ENCODE measurements around the gene RAVER1. TPM values are rescaled to one million over a fixed set of nuclear protein-coding genes. Genes with fewer than 3 reads are reported as not detected.
A peak's percentile ranks its signal among the peaks of the same experiment; 100 is the strongest.

Gene RAVER1
- total and polyA plus RNA-seq, 2 of the 13 experiments (the other 11 are each of a cell fraction or from before 2014, with no cell fraction given): 3.6 to 7.9 TPM

- TF ChIP-seq TEAD3 (CRISPR knock-in tag; optimal IDR thresholded peaks at IDR 0.05; ENCODE audit: borderline replicate concordance): no peak
- TF ChIP-seq RERE (CRISPR knock-in tag; IDR thresholded peaks at IDR 0.05; ENCODE audit: low read depth): no peak
- TF ChIP-seq ZNF207 (IDR thresholded peaks at IDR 0.05; ENCODE audit: borderline replicate concordance): no peak
- no peak for TF ChIP-seq ZNF724P (CRISPR knock-in tag; IDR thresholded peaks at IDR 0.05; ENCODE audit: borderline replicate concordance)
- no peak for TF ChIP-seq ZNF446 (CRISPR knock-in tag; IDR thresholded peaks at IDR 0.05)
- no peak for TF ChIP-seq ESRRA (CRISPR knock-in tag; IDR thresholded peaks at IDR 0.05; ENCODE audit: low read depth)
- TF ChIP-seq FOSL2 (CRISPR knock-in tag; IDR thresholded peaks at IDR 0.05): 0 out of 2 replicates have a peak, but pooled peaks have one; percentile 4
- no peak for TF ChIP-seq KLF13 (CRISPR knock-in tag; IDR thresholded peaks at IDR 0.05)
- TF ChIP-seq MIXL1 (CRISPR knock-in tag; IDR thresholded peaks at IDR 0.05): no peak
- 0 out of 2 replicates have a peak, but pooled peaks have one; percentile 24 for TF ChIP-seq ZNF121 (CRISPR knock-in tag; IDR thresholded peaks at IDR 0.05)
- no peak for TF ChIP-seq ZGPAT (CRISPR knock-in tag; IDR thresholded peaks at IDR 0.05)
- TF ChIP-seq ZFP41 (CRISPR knock-in tag; IDR thresholded peaks at IDR 0.05; ENCODE audit: borderline replicate concordance): peak; percentile 26; the same call in 1 of the 2 replicates
- TF ChIP-seq PAXIP1 (CRISPR knock-in tag; conservative IDR thresholded peaks at IDR 0.05): no peak
- no peak for TF ChIP-seq ZNF574 (CRISPR knock-in tag; IDR thresholded peaks at IDR 0.05)
- no peak for TF ChIP-seq MNT (IDR thresholded peaks at IDR 0.05)
Observed at GRCh38 chr19:10335352-10335985, 2.1 kb upstream of the RAVER1 start (continued).

Data from HepG2 (cell line).